ENCODE results near the gene PPP1R17.

DNA sequence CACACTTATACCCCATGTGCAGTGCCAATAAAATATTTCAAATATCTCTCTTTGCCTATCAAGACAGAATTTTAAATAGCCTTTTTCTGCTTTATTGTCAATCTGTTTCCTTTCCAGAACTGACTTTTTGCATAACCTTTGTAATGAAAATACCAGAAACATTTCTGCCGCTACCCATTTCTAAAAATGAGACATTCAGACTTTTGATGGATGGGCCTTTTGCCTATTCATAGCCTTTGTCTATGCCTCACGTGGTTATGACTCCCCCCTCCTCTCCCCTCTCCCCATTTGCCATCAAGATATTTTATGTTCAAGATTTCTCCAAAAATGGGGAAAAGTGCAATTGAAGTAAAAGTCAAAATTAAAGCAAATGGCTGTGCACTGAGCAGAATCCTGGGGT, 5.9 kb downstream of the PPP1R17 start:
- TF ChIP-seq, protein P1, sequence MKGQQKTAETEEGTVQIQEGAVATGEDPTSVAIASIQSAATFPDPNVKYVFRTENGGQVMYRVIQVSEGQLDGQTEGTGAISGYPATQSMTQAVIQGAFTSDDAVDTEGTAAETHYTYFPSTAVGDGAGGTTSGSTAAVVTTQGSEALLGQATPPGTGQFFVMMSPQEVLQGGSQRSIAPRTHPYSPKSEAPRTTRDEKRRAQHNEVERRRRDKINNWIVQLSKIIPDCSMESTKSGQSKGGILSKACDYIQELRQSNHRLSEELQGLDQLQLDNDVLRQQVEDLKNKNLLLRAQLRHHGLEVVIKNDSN (CRISPR knock-in tag; IDR thresholded peaks at IDR 0.05), result no peak
- TF ChIP-seq SP1 (CRISPR knock-in tag; conservative IDR thresholded peaks at IDR 0.05) (no peak), ZMAT4 (CRISPR knock-in tag; IDR thresholded peaks at IDR 0.05) (no peak), ZSCAN18 (CRISPR knock-in tag; IDR thresholded peaks at IDR 0.05) (no peak), TEAD4 (CRISPR knock-in tag; IDR thresholded peaks at IDR 0.05) (no peak), PRRX2 (CRISPR knock-in tag; IDR thresholded peaks at IDR 0.05) (no peak), ZNF138 (CRISPR knock-in tag; conservative IDR thresholded peaks at IDR 0.05) (no peak)
- TF ChIP-seq, protein P2, sequence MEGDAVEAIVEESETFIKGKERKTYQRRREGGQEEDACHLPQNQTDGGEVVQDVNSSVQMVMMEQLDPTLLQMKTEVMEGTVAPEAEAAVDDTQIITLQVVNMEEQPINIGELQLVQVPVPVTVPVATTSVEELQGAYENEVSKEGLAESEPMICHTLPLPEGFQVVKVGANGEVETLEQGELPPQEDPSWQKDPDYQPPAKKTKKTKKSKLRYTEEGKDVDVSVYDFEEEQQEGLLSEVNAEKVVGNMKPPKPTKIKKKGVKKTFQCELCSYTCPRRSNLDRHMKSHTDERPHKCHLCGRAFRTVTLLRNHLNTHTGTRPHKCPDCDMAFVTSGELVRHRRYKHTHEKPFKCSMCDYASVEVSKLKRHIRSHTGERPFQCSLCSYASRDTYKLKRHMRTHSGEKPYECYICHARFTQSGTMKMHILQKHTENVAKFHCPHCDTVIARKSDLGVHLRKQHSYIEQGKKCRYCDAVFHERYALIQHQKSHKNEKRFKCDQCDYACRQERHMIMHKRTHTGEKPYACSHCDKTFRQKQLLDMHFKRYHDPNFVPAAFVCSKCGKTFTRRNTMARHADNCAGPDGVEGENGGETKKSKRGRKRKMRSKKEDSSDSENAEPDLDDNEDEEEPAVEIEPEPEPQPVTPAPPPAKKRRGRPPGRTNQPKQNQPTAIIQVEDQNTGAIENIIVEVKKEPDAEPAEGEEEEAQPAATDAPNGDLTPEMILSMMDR (IDR thresholded peaks at IDR 0.05), result no peak
- TF ChIP-seq, protein P3, sequence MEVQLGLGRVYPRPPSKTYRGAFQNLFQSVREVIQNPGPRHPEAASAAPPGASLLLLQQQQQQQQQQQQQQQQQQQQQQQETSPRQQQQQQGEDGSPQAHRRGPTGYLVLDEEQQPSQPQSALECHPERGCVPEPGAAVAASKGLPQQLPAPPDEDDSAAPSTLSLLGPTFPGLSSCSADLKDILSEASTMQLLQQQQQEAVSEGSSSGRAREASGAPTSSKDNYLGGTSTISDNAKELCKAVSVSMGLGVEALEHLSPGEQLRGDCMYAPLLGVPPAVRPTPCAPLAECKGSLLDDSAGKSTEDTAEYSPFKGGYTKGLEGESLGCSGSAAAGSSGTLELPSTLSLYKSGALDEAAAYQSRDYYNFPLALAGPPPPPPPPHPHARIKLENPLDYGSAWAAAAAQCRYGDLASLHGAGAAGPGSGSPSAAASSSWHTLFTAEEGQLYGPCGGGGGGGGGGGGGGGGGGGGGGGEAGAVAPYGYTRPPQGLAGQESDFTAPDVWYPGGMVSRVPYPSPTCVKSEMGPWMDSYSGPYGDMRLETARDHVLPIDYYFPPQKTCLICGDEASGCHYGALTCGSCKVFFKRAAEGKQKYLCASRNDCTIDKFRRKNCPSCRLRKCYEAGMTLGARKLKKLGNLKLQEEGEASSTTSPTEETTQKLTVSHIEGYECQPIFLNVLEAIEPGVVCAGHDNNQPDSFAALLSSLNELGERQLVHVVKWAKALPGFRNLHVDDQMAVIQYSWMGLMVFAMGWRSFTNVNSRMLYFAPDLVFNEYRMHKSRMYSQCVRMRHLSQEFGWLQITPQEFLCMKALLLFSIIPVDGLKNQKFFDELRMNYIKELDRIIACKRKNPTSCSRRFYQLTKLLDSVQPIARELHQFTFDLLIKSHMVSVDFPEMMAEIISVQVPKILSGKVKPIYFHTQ (CRISPR knock-in tag; IDR thresholded peaks at IDR 0.05), result no peak

All from WTC11 (cell line).